AG04450 (cell line): Measurements from ENCODE around the gene KXD1. TPM values are rescaled to one million over a fixed set of nuclear protein-coding genes. Genes with fewer than 3 reads are reported as not detected.
"Not testable (repeated sequence)": the region's sequence is repeated elsewhere in the genome, so short reads cannot be mapped to it uniquely, and the experiment has no call there.

Experiments
- CTCF ChIA-PET: fragments of 300-600, 350-600 bp; formaldehyde crosslinking; extraction: SDS; loops from one replicate; lab custom pipeline; 2022; ENCODE audit warnings: antibody characterized with exemption, inconsistent platforms; lab: Charles Lee
- POLR2A ChIA-PET: fragments of 350-600 bp; formaldehyde crosslinking; extraction: SDS; loops from one replicate; lab custom pipeline; 2021; ENCODE audit warnings: antibody characterized with exemption, inconsistent platforms; lab: Yijun Ruan, JAX
- DNase-seq: peaks from one replicate; pipeline ENCODE4 v3.0.0-alpha.2; 2011; ENCODE audit warnings: low read depth, low spot score
- H3K27ac ChIP-seq: one replicate; pipeline ENCODE4 v1.5.1; 2012; ENCODE audit warnings: low read depth, low read length, control low read depth
- H3K27me3 ChIP-seq: one replicate; pipeline ENCODE4 v1.6.0; 2012; ENCODE audit warnings: low read length; ENCODE audit not compliant: control insufficient read depth, insufficient read depth
- H3K4me3 ChIP-seq: 2 replicates; pipeline ENCODE4 v1.5.1; 2011; ENCODE audit warnings: mild to moderate bottlenecking, low read depth, low read length, control low read depth
- H3K9me3 ChIP-seq: 2 replicates; pipeline ENCODE4 v1.5.1; 2012; ENCODE audit warnings: low read length; ENCODE audit not compliant: control insufficient read depth, insufficient read depth
- CTCF ChIP-seq: IDR thresholded peaks from 2 replicates; pipeline ENCODE4 v1.5.1; 2011; ENCODE audit warnings: low read depth, low read length, control low read depth, inconsistent platforms
- polyA plus RNA-seq: library from polyadenylated mRNA; depleted of rRNA; stranded (reverse); fragments of >200 nt; gene quantifications from 2 replicates; pipeline ENCODE4 v1.2.3, GENCODE V29; 2011

KXD1 gene
- polyA plus RNA-seq, 1 experiment, result 77.3 TPM

- POLR2A ChIA-PET, result no interaction called here
- H3K9me3 ChIP-seq, result no peaks in the 10 kb centered on the region; the same call in 1 of the 2 replicates
- CTCF ChIA-PET, result no interaction called here
- TF ChIP-seq CTCF, result no peak
- no peak overlapping the region for H3K27ac ChIP-seq
- H3K27me3 ChIP-seq, result no peaks in the 10 kb centered on the region
- no peak overlapping the region for H3K4me3 ChIP-seq
- DNase-seq, result no peak
Observed at GRCh38 chr19:18533058-18533457, 24.6 kb upstream of the KXD1 start.

- DNase-seq, result no peak
- H3K27ac ChIP-seq, result no peak overlapping the region
- no peaks in the 10 kb centered on the region; the same call in 1 of the 2 replicates for H3K9me3 ChIP-seq
- TF ChIP-seq CTCF, result no peak
- no peak overlapping the region for H3K4me3 ChIP-seq
- CTCF ChIA-PET, result no interaction called here
- no peaks in the 10 kb centered on the region for H3K27me3 ChIP-seq
- POLR2A ChIA-PET, result no interaction called here
Observed at GRCh38 chr19:18536475-18536874, 21.2 kb upstream of the KXD1 start.

- ChIA-PET CTCF (no interaction called here), POLR2A (interaction anchor here (0.6 kb wide), 2 partner anchors 8 to 22 kb away, joined by 3 read pairs; no protein-coding TSS in a partner anchor)
- Histone ChIP-seq H3K27ac (no peak overlapping the region), H3K27me3 (no peaks in the 10 kb centered on the region), H3K9me3 (no peaks in the 10 kb centered on the region; the same call in 1 of the 2 replicates), H3K4me3 (no peak overlapping the region)
- no peak for TF ChIP-seq CTCF
- no peak for DNase-seq
Observed at GRCh38 chr19:18537431-18537830, 20.2 kb upstream of the KXD1 start.

- ChIA-PET CTCF (no interaction called here), POLR2A (interaction anchor here (0.6 kb wide), 2 partner anchors 9 to 23 kb away, joined by 3 read pairs; no protein-coding TSS in a partner anchor)
- DNase-seq, result no peak
- no peaks in the 10 kb centered on the region for H3K27me3 ChIP-seq
- no peaks in the 10 kb centered on the region for H3K9me3 ChIP-seq
- H3K4me3 ChIP-seq, result no peak overlapping the region
- H3K27ac ChIP-seq, result no peak overlapping the region
- TF ChIP-seq CTCF, result no peak
Observed at GRCh38 chr19:18538115-18538514, 19.6 kb upstream of the KXD1 start.

- ChIA-PET CTCF (no interaction called here), POLR2A (interaction anchor here (0.6 to 0.7 kb wide), 2 partner anchors 46 to 1632 kb away, joined by 4 to 6 read pairs; no protein-coding TSS in a partner anchor)
- Histone ChIP-seq H3K4me3 (no peak overlapping the region), H3K9me3 (no peaks in the 10 kb centered on the region), H3K27me3 (no peaks in the 10 kb centered on the region), H3K27ac (no peak overlapping the region)
- TF ChIP-seq CTCF, result no peak
- no peak for DNase-seq
Observed at GRCh38 chr19:18539372-18539771, 18.3 kb upstream of the KXD1 start.

- H3K27ac ChIP-seq, DNase-seq, H3K9me3 ChIP-seq, H3K4me3 ChIP-seq, POLR2A ChIA-PET, H3K27me3 ChIP-seq: not testable (repeated sequence)
- CTCF ChIA-PET, result interaction anchor here (0.6 kb wide), 1 partner anchor 49 kb away, joined by 3 read pairs; no protein-coding TSS in a partner anchor
Observed at GRCh38 chr19:18540200-18540599, 17.5 kb upstream of the KXD1 start.
